Calu3 (cell line): ENCODE measurements around the gene PAX8. TPM values are rescaled to one million over a fixed set of nuclear protein-coding genes. Genes with fewer than 3 reads are reported as not detected.

ENCODE experiments used
- BruUV-seq: library from RNA; stranded (reverse); fragments of 400-500 nt; replicated peaks from 2 replicates; lab custom pipeline; 2021; lab: Mats Ljungman, UMichigan
- CTCF ChIA-PET: fragments of 300-600 bp; sonication (Branson Sonifier 250); formaldehyde crosslinking; loops from one replicate; lab custom pipeline; 2022; ENCODE audit warnings: antibody characterized with exemption; lab: Charles Lee
- DNase-seq: peaks from one replicate; pipeline ENCODE4 v3.0.0; 2022
- H3K27ac Mint-ChIP-seq: one replicate; pipeline ENCODE4 v1.8.0; 2022; ENCODE audit warnings: mixed read lengths; ENCODE audit not compliant: unreplicated experiment
- H3K27me3 Mint-ChIP-seq: one replicate; pipeline ENCODE4 v1.8.0; 2022; ENCODE audit warnings: mixed read lengths; ENCODE audit not compliant: unreplicated experiment
- H3K36me3 Mint-ChIP-seq: one replicate; pipeline ENCODE4 v1.8.0; 2022; ENCODE audit warnings: mild to moderate bottlenecking, moderate library complexity, mixed read lengths; ENCODE audit not compliant: insufficient read depth, unreplicated experiment
- H3K4me1 Mint-ChIP-seq: one replicate; pipeline ENCODE4 v1.8.0; 2022; ENCODE audit warnings: mild to moderate bottlenecking, low read depth, mixed read lengths; ENCODE audit not compliant: unreplicated experiment
- H3K4me3 Mint-ChIP-seq: one replicate; pipeline ENCODE4 v1.8.0; 2022; ENCODE audit warnings: mild to moderate bottlenecking, low read depth, moderate library complexity, mixed read lengths; ENCODE audit not compliant: unreplicated experiment
- H3K9me3 Mint-ChIP-seq: one replicate; pipeline ENCODE4 v1.8.0; 2022; ENCODE audit warnings: low read depth, mixed read lengths; ENCODE audit not compliant: unreplicated experiment
- CTCF ChIP-seq: fragments of 200-600 bp; IDR thresholded peaks from one replicate; pipeline ENCODE4 v1.8.0; 2022; ENCODE audit warnings: antibody characterized with exemption; ENCODE audit not compliant: unreplicated experiment
- intact Hi-C: fragments of 100-400 bp; cut with micrococcal nuclease; formaldehyde crosslinking; loops from one replicate; pipeline ENCODE4 v1.10.0; 2022; ENCODE audit not compliant: unreplicated experiment
- total RNA-seq: library from RNA; stranded (reverse); gene quantifications from 2 replicates; pipeline ENCODE4 v1.2.3, GENCODE V29; 2022

PAX8 gene
- total RNA-seq, 1 experiment from 2014 or later: 12.2 TPM

- no peak for TF ChIP-seq CTCF
- no peak overlapping the region for H3K4me3 Mint-ChIP-seq
- CTCF ChIA-PET: no interaction called here
- no TSS peak for BruUV-seq
- no peaks in the 10 kb centered on the region for H3K4me1 Mint-ChIP-seq
- H3K36me3 Mint-ChIP-seq: peaks cover 9% of the 10 kb centered on the region
- intact Hi-C loops: no loop called here
- no peaks in the 10 kb centered on the region for H3K27me3 Mint-ChIP-seq
- no peak for DNase-seq
- H3K9me3 Mint-ChIP-seq: no peaks in the 10 kb centered on the region
- H3K27ac Mint-ChIP-seq: no peak overlapping the region
Measured at GRCh38 chr2:113185664-113186432, 92.9 kb downstream of the PAX8 start.

- DNase-seq: no peak
- TF ChIP-seq CTCF: no peak
- Mint-ChIP-seq H3K27me3 (no peaks in the 10 kb centered on the region), H3K27ac (no peak overlapping the region), H3K4me1 (no peaks in the 10 kb centered on the region), H3K9me3 (no peaks in the 10 kb centered on the region), H3K4me3 (no peak overlapping the region), H3K36me3 (peaks cover 9% of the 10 kb centered on the region)
- intact Hi-C loops: no loop called here
- BruUV-seq: no TSS peak
- CTCF ChIA-PET: no interaction called here
Measured at GRCh38 chr2:113184531-113185230, 94.0 kb downstream of the PAX8 start.

GRCh38 chr2:113183703-113184102 lies 95.0 kb downstream of the PAX8 start:
- intact Hi-C loops: no loop called here
- Mint-ChIP-seq H3K9me3 (no peaks in the 10 kb centered on the region), H3K27me3 (no peaks in the 10 kb centered on the region), H3K36me3 (peaks cover 9% of the 10 kb centered on the region), H3K27ac (no peak overlapping the region), H3K4me1 (no peaks in the 10 kb centered on the region), H3K4me3 (no peak overlapping the region)
- BruUV-seq: no TSS peak
- CTCF ChIA-PET: interaction anchor here (0.6 kb wide), 1 partner anchor 91 kb away, joined by 4 read pairs; no protein-coding TSS in a partner anchor
- TF ChIP-seq CTCF: no peak
- DNase-seq: no peak

- no peaks in the 10 kb centered on the region for H3K4me1 Mint-ChIP-seq
- no peaks in the 10 kb centered on the region for H3K9me3 Mint-ChIP-seq
- no TSS peak for BruUV-seq
Measured at GRCh38 chr2:113183264-113183663, 95.5 kb downstream of the PAX8 start.

More at GRCh38 chr2:113183264-113183663, 95.5 kb downstream of the PAX8 start:
- H3K4me3 Mint-ChIP-seq: no peak overlapping the region
- no peak for TF ChIP-seq CTCF
- no peak overlapping the region for H3K27ac Mint-ChIP-seq
- no peaks in the 10 kb centered on the region for H3K27me3 Mint-ChIP-seq
- CTCF ChIA-PET: interaction anchor here (0.6 kb wide), 1 partner anchor 90 kb away, joined by 4 read pairs; no protein-coding TSS in a partner anchor
- intact Hi-C loops: no loop called here
- DNase-seq: no peak
- peaks cover 9% of the 10 kb centered on the region for H3K36me3 Mint-ChIP-seq
